HG03469 (cell line): ENCODE data around the gene GNAS.

ENCODE experiments used
- ATAC-seq: cut with Tn5 transposase; IDR thresholded peaks from one replicate; pipeline ENCODE4 v1.9.1; 2021; ENCODE audit warnings: mild to moderate bottlenecking, moderate library complexity, moderate number of reproducible peaks; ENCODE audit not compliant: unreplicated experiment

GNAS gene

DNA sequence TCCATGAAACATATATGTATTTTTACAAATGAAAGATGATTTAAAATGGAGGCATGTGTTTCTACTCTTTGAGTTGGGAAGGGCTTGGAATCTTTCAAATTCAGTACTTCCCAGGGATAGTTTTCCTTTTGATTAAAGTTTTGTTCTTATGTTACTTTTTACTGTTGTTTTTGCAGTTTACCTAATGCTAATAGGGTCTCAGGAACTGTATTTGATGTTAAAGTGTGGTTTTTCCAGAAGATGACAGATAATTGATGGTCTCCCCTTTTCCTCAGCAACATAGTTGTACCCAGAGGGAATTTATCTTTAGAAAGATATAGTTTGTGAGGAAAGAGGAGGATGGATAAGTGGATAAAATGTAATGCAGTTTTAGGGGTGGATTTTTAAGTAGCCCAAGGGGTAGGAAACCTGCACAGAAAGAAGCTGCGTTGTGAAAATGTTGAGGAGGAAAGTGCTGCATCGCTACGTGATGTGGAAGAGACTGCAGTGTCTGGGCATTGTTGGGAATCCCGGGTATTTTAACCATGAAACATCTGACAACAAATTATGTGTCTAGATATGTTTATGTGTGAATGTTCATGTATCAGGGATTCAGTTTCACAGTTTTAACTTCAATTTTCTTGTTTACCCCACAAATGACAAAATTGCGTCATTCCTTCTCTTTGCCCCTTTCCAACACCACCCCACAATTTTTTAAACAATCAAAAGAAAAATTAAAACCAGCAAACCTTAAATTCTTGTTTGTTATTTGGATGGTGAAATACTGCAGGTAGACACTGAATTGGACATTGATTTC is 42.3 kb downstream of the GNAS start:
- no peak for ATAC-seq

DNA sequence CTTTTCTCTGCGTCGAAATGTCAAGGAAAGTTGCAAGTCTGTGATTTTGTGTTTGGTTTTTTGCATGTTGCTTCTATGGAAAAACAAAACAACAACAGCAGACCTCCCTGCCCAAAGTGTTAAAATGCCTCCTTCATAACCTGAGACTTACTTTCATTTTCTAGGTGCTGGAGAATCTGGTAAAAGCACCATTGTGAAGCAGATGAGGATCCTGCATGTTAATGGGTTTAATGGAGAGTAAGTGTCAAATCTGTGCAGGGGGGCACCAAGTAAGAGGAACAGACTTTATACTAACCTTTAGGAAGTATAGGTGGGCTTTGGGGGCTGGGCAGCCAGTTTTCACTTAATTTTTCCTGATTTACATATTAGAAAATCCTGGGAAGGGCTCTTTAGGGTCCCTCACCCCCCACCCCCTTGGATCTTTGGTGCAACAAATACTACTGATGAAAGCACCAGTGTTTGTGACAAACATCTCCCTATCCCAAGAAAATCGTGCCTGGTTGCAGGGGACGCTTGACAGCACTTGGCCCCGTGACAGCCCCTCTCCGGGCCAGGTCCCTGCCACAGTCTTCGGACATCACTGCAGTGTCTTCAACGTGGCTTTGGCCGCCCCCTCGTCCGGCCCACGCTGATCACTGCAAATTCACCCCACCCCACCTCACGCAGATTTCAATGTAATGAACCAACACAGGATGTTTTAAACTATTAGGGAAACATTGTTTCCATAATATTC is 43.1 kb downstream of the GNAS start:
- no peak for ATAC-seq

DNA sequence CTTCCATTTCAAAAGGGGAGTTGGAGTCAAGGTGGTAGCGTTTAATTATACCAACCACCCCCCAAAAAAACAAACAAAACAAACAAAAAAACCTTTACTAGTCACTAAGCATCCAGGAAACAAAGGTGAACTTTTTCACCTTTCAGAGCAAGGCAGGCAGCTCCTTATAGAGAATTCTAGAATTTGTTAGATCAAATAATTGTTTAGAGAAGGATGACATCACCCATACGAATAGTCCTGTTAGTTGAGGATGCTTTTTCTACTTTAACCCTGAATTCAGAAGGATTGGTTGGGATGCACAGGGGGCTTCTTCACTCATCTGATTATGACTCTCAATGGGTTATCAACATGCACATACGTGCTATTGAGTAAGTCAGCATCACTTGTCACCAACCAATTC is 44.3 kb downstream of the GNAS start:
- no peak for ATAC-seq

DNA sequence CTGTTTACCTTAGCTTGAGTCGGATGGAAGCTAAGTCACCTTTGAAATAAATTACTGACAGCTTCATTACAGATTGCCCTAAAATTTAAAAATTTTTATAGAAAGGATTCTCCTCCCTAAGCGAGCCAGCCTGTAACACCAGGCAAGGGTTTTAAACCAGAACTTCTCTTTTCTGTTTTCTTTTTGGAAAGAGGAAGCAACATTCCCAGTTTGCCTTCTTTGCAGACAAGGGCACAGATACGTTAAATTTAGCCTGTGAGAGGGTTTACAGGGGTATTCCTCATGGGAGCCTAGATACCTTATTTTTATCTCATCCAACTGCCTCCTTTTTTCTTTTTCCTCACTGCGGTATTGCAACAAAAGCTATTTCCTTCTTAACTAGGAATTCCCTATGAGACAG is 45.0 kb downstream of the GNAS start:
- no peak for ATAC-seq

DNA sequence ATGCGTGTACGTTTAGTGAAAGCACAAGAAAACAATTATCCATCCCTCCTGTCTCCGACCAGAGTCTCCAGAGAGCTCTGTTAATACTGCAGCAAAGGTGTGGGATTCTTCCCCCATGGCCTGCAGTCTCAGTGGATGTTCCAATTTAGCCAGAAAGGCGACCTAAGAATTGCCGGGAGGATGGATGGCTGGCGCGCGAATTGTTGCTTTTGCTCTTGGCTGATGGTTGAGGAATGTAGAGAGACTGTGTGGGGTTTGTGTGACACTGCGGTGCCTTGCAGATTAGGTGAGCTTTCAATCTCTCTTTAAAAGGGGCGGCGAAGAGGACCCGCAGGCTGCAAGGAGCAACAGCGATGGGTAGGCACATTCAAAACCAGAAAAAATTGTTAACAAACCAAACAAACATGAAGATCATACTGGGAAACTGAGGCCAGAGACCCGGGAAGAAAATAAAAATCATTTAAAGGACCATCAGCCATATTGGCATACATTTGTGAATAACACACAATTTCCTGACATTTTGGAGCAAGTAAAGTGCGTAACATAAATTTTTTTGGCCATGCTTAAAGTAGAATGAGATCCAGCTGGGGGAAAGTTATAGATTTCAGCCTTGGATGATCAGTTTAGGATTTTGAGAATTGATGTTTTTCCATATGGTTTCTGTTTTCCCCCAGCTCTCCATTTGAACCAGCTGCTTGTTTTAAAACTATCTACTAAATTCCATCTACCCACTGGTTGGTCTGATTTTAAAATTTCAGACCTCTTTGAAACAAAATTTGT is 46.3 kb downstream of the GNAS start:
- ATAC-seq: no peak

DNA sequence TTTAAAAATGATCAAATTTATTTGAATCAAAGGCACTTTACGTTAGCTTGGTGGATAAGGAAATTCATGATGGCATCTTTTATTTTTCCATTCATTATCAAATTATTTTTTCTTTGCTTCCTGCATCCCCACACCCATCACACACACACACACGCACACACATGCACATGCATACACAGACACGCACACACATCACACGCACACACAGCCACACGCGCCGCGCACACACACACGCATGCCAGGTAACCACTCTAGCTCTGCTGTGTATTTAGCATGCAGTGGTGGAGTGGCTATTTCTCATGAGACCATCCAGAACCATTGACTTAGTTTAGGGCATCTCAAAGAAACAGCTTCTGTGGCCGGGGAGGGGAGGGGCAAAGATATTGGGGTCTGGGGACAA is 47.0 kb downstream of the GNAS start:
- no peak for ATAC-seq

DNA sequence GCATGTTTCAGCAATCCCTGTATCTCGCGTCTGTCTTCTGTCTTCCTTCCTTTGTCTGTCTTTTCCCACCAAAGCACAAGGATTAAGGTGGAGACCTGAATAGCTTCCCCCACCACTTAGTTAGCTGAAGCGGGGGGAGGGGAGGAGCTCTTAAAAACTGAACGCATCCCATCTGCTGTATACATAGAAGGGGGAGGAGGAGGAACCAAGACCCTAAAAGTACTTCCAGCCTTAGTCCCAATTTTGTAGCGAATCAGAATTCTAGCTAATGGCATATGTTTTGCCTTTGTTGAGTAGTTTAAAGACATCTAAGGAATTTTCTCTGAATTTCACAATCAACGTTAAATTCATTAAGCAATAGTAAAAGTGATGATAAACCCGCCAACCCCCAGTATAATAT is 47.9 kb downstream of the GNAS start:
- no peak for ATAC-seq

DNA sequence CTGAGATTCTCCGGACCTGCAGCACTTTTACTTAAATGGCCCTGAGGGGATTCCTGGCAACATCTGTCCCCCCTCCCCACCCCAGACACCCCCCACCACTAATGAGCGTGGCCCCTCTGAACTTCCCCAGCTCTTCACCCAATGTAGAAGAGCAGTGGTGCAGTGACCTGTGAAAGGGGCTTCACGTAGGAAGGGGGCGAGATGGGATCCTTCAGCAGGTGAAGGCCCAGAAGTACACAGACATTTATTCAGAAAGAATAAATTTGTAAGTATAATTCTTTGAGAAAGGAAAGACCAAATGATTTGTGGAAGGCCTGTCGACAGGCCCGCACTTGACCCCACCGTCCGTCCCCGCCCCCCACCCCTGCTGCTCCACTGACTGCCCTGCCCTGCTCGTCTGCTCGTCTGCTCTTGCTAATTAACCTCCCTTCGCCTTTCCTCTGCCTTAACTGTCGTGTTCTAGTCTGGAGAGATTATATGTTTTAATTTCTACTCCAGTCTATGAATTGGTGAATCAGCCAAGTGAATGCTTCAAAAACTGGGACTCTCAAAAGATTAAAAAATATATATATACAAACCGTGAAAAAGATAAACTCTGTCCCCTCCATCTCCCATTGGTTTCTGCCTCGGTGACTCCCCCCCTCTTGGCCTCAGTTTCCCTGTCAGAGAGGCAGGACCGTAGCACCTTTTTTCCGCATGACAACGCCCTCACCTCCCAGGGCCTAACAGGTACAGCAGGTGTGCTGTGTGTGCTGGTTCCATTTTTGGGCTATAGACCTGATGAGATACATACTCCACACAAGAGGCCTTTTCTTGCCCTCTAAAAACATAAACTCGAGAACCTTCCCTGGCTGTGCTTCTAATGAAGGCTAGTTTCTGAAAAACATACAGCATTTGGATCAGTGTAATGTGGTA is 49.2 kb downstream of the GNAS start:
- no peak for ATAC-seq

DNA sequence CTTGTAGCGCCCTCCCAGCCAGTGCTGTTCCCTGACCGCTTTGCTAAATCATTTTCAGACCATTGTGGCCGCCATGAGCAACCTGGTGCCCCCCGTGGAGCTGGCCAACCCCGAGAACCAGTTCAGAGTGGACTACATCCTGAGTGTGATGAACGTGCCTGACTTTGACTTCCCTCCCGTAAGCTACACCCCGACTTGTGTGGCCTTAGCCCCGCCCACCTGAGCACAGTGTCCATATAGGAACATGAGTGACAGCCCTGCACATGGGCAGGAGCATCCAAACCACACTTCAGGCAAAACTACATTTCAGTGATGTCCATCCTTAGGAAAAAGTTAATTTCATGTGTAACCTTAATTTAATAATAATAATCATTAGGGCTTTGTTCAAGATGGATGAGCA is 51.1 kb downstream of the GNAS start:
- ATAC-seq: no peak

DNA sequence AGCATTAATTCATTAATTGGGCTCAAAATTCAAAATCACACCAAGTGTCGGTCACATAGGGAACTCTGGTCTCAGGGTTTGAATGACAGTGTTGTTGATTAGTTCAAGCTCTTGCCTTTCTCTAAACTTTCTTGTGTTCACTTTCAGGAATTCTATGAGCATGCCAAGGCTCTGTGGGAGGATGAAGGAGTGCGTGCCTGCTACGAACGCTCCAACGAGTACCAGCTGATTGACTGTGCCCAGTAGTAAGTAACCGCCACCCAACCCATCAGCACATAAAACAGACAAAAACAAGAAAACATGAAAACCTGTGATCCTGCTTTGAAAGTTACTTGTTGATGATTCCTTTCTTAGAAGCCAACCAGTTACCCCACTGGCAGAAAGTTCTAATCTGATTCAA is 52.7 kb downstream of the GNAS start:
- no peak for ATAC-seq

DNA sequence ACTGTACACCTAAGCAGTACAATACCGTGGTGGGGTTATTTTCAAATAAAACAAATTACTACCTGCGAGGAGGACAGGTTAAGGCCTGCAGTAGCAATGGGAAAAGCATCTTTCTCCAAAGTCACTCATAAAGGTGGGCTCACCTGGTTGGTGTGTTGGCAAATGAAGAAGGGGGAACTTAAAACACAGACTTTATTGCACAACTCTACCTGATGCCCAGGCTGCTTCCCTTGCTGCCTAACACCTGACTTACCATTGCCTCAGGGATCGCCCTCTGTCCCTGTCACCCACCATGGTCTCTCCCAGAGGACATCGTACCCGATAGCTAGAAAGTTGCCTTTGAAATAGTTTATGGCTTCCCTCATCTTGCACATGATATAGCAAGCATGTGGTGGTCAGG is 53.6 kb downstream of the GNAS start:
- no peak for ATAC-seq

DNA sequence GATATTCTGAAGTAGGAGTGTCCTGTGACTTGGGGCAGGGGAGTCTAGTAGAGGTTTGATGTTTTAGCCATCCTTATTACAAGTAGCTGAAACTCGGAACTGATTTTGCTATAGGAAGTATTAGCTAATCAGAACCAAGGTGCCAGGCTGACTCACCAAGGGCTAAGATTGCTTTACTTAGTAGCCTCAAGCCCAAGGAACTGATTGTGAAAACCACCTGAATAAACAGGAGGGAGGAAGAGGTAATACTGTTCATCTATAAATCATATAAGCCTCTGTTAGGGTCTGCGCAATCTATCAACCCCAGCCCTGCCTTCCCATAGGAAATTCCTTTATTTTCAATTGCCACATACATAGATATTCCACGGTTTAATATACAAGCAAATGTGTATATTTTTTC is 54.4 kb downstream of the GNAS start:
- no peak for ATAC-seq

DNA sequence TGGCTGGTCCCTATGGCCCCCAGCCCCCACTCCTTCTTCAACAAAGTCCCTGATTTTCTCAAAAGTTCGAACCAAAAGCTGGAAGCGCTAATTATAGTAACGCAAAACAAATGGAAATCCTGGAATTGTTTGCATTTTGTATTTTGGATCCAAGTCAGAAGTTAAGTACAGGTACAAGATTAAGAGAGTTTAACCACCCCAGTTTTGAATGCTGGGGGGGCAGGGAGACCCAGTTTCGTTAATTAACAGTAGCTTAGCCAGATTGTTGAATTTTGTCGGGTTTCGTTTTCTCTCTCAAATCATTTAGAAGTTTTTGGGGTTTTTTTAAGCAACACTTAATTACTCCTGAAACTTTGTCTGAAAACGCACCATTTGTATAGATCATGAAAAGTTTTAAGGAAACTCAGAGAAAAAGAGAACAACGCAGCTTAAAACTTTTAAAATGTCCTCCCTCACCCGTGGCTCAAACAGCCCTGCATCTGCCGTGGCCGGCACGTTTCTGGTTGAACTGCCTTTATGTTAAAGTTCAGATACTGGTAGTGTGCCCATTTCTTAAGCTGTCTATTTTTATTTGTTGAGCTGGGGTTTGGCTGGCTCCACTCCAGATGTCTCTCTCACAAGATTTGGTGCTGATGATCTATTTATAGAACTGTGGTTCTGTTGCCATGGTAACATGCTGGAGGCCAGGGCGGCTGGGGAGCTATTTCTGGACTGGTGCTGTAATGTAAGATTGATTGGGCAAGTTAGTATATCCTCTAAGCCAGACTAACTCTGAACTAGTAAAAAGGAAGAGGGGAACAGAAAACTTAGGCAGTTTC is 55.0 kb downstream of the GNAS start:
- ATAC-seq: peak; percentile 58

DNA sequence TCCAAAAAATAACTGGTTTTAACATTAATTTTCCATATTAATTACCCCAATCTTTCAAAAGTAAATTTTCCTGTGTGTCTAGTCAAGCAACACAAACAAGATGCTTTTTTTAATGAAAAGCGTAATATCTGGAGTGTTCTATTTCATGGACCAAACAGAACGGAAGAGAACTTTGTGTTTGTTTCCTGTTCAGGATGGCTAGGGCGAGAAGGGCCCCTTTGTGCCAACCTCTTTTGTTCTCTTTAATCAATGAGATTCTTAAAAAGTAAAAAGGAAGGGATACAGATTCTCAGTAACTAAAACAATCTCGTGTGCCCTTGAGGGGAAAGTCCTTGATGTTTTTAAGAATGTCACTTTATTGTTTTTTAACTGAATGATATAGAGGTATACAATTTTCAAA is 55.7 kb downstream of the GNAS start:
- no peak for ATAC-seq

DNA sequence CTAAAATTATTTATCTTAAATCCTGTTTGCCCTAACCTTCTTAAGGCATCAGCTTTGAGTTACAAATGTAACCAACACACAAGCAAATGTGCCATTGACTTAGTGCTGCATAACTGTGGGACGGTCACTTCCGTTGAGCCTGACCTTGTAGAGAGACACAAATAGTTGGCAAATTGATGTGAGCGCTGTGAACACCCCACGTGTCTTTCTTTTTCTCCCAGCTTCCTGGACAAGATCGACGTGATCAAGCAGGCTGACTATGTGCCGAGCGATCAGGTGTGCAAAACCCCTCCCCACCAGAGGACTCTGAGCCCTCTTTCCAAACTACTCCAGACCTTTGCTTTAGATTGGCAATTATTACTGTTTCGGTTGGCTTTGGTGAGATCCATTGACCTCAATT is 56.4 kb downstream of the GNAS start:
- no peak for ATAC-seq

DNA sequence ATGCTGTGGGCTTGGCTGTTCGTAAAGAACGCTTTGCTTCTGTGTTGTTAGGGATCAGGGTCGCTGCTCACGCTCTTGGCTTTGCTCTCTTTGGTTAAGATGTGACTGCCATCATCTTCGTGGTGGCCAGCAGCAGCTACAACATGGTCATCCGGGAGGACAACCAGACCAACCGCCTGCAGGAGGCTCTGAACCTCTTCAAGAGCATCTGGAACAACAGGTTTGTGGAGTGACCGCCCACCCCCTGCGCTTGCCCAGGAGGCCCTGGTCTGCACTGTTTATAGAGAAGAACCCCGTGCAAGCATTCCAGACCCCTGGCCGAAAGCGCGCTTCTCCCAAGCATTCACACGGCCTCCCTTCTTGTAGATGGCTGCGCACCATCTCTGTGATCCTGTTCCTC is 57.1 kb downstream of the GNAS start:
- ATAC-seq: no peak

DNA sequence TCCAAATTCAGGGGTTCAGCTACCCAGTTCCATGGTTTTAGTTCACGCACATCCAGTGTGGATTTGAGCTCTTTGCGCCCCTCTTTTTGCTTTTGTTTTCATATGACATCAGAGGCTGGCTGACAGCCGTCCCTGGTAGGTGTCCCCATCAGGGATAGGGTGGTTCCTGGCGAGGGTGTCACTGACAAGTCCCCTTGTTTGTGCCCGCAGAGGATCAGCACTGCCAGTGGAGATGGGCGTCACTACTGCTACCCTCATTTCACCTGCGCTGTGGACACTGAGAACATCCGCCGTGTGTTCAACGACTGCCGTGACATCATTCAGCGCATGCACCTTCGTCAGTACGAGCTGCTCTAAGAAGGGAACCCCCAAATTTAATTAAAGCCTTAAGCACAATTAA is 58.0 kb downstream of the GNAS start:
- ATAC-seq: no peak

DNA sequence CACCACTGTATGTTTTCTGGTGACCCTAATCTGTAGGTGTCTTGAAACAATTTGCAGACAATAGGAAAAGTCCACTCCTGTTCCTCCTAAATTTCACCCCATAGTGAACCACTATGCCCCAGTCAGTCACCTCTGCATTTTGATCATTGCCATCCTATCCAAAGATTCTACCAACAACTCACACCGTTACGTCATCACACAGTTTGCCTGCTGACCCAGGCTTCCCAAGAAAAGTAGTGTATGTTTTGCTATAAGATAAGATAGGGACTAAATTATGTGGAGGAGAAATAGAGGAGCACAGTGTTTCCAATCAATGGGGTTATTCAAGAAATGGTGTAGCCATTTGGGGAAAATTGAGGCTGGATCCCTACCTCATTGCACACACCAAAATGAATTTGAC is 58.8 kb downstream of the GNAS start:
- ATAC-seq: no peak

DNA sequence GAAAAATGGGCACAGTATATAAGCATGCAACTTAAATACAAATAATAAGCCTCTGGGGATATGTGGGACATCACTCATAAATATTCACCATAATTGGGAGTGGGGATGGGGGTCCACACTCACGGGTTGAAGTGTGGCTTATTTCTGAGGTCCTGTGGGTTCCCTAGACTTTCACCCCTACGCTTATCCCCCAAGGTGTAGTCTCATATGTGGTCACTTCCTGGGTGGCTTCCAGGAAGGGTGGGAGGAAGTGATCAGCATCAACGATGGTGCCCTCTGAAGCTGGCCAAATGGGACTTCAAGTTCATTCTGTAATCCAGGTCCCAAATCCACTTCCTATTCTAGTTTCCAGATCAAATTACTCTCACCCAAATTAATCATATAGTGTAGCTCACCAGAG is 59.5 kb downstream of the GNAS start:
- no peak for ATAC-seq

DNA sequence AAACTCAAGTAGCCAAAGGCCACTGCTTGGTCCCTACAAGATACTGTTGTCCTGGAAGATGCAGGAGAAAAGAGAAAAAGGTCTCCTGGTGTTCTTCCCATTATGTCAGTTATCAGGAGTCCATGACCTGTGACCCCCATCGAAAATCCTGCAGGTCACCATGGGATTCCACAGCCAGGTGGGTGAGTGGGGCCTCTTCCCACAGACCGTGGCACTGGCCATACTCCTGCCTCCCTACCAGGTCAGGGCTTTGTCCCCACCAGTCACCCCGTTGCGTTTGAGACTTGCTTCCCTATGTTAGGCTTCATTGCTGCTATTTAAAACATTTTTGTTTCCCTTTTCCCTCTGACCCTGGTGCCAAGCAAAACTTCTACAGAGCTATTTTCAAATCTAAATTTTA is 60.6 kb downstream of the GNAS start:
- no peak for ATAC-seq
